OCI-M1 (cell line): Measurements from ENCODE around the gene KCNMA1.
"Not testable (repeated sequence)": the region's sequence is repeated elsewhere in the genome, so short reads cannot be mapped to it uniquely, and the experiment has no call there.

Source experiments
- DNase-seq: peaks from one replicate; lab custom pipeline; 2025; lab: John Stamatoyannopoulos, UW

KCNMA1 gene

DNA sequence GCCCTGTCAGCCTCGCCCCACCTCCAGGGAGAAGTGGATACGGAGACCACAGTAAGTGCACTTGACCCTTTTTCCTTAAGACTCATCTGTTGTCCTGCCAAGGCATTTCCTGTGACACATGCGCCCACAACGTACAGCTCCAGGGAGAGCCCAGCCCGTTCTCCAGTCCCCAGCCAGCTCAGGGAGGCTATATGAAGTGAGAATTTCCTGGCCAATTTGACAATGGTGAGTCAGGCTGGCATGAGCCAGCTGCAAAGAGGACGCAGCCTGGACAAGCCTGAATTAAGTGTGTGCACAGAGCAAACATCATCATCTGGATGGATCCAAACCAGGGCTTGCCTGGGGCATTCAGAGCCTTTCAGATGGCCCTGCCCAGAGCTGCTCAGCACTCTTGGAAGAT, 244.8 kb downstream of the KCNMA1 start:
- no peak for DNase-seq

DNA sequence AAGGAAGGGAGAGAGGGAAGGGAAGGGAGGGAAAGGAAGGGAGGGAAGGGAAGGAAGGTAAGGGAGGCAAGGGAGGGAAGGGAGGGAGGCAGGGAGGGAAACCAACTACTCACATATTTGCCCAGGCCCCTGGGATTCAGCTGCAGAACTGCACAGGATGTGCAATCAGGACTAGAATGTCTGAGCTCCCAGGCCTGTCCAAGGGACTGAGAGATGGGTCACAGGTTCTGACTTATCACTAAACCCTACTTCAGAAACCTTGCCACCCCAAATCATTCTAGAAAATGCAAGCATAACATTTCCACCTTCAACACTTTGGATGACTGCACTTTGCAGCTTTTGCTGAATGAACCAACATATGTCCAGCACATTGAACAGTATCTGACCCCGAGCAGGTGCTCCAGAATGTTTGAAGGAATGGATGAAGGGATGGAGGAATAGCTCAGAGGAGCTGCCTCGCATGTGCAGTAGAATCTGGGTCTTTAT, 245.3 kb downstream of the KCNMA1 start:
- no peak for DNase-seq

DNA sequence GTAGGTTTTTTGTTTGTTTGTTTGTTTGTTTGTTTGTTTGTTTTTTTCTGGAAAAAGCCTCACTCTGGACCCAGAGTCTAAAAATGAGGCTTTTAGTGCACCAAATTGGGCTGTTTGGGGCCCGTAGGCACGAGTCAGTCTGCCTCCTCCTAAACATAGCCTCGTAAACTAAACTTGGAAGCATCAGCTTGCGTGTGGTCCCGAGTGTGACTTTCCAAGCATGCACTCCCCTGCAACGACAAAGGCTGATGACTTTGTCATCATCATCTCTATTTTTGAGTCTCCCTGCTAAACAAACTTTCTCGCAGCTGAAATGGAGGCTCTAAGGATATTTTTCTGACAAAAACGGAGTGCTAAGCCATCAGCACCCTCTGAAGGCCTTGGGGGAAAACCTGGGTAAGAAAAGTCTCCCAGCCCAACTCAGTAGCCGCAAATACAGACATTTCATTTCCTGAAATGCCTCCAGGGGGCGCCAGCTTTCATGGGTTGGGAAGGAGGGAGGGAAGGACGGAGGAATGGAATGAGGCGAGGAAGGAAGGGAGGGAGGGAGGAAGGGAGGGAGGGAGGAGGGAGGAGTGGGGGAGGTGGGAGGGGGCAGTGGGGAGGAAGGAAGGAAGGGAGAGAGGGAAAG, 245.9 kb downstream of the KCNMA1 start:
- peak; percentile 77 for DNase-seq

DNA sequence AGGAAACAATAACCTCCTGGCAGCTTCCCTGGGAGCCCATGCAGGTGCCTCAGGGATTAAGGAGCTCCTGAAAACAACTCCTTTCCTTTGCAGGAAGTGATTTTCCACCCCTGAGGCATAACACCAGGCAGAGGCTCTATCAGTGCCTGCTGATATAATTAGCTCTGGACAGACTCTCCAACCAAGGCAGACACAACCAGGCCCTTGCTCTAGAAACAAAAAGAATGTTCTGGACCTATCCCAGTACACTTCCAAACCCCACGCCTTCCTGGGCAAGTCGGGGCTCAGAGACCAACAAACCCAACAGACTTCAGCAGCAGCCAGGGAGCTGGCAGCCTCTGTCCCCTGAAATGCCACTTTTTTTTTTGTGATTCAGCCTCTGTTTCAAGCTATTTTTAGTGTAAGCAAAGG, 247.1 kb downstream of the KCNMA1 start:
- no peak for DNase-seq

DNA sequence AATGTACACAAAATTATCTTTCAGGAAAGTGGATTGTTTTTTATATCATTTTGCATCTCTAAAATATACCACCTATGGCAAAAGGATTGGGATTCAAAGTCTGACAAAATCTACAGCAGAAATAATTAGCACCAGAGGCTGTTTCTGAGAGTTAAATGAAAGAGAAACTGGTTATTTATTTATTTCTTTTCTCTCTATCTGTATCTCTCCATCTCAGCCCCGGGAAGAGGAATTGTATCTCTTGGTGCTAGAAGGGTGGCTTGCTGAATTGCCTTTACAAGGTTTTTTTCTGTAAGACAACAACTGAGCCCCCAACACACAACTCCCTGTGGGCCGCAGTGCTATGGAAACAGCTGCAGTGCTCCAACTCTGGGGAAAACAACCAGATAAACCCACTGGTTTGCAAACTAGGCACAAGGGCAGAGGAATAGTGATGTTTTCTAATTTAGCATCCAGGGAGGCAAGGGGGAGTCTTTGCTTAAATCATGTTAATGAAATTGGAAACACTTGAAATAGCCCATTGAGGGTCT, 249.0 kb downstream of the KCNMA1 start:
- DNase-seq: no peak

DNA sequence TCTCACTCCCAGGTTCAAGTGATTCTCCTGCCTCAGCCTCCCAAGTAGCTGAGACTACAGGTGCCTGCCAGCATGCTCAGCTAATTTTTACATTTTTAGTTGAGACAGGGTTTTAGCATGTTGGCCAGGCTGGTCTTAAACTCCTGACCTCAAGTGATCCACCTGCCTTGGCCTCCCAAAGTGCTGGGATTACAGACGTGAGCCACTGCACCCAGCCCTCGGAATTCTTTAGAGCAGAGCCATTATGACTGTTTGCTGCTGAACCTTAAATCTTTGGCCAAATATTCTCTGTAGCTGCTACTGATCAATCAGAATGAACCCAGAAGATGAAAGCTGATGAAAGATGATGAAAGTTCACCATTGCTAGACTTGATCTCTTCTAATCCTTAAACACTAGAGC, 249.9 kb downstream of the KCNMA1 start:
- not testable (repeated sequence) for DNase-seq

DNA sequence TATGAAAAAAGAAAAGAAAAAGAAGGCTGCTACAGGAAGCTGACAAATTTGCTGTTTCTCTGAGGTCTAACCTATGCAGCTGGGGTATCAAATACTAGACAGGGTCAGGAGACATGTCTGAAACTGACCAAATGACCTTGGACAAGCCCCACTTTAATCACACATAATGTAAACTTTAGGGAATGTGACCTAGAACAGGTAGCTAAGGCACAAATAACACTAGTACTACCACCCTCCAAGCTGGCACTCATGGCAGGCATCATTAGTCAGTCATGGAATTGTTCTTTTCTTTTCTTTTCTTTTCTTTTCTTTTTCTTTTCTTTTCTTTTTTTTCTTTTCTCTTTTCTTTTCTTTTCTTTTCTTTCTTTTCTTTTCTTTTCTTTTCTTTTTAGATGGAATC, 250.4 kb downstream of the KCNMA1 start:
- no peak for DNase-seq

DNA sequence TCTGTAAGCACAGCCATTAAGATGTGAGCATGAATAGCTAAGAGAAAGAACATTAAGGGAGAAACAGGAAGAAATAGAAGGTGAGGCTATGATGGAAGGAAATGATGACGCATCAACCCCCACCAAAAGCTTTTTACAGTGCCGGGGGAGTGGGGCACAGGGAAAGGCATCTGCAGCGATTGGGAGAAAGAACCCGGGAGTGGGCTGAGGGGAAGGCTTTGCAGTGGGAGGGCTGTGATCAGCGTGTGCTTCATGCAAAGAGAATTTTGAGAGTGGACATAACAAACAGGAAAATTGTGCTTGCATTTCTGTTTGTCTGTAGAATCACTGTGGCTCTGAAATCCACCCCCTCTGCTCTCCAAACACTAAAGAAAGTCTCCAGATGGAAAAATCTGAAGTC, 250.8 kb downstream of the KCNMA1 start:
- DNase-seq: no peak

DNA sequence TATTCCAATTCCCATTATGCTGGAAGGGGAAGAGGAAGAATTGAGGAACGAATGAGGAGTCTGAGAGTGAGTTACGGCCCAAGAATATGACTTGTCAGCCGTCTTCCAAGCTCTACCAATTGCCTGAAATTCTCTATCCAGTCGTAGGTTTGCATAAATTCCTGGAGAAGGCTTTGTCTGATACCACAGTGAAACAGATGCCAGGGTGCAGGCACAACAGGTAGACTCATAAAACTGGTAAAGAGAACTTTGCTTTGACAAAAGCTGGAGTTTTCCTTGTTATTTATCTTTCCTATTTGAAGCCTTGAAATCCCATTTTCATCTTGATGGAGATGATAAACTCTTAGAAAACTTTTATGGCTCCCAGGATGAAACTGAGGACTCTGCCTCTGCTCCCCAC, 251.2 kb downstream of the KCNMA1 start:
- DNase-seq: no peak

DNA sequence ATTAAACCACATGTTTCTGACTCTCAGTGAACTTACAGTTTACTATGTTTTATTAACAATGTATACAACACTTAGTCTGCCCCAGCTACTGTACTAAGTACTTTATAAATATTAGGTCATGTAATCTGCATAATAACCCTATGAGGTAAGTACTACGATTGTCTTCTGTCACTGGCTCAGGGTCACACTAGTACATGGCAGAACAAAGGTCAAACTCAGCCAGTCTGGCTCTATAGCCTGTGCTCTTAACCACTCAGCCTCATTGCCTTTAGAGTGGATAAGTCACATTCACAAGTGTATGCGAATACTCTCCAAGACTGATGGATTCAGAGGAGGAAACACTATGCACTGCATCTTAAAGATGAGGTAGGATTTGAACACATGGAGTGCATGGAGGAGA, 252.3 kb downstream of the KCNMA1 start:
- no peak for DNase-seq

DNA sequence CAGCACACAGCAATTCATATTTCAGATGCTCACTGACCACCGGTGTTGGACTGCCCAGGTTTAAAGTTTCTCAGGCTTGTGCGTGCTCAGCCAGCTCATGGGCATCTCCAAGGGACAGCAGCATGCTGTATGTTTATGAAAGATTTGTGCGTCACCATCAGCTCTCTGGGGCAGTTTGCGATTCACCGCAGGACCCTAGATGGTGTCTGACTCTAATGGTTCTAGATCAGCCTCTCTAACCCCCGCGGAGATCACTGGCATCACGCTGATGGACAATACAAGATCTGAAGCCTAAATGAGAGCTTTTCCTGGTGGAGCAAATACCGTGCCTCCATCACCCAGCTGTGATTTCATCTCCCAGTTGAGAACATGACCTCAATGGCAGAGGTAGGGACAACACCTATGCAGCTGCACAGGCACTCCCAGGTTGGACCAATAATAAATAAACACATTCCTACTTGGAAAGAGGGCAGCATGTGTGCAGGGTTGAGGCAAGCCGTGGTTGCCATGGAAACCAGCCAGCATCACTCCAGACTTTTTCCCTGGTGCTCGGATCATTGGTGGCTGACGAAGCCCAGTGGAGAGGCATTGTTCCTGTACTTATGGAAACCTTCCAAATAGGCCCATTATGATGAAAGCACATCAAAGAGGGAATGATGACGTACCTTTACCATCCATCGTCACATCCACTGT, 253.6 kb downstream of the KCNMA1 start:
- no peak for DNase-seq

DNA sequence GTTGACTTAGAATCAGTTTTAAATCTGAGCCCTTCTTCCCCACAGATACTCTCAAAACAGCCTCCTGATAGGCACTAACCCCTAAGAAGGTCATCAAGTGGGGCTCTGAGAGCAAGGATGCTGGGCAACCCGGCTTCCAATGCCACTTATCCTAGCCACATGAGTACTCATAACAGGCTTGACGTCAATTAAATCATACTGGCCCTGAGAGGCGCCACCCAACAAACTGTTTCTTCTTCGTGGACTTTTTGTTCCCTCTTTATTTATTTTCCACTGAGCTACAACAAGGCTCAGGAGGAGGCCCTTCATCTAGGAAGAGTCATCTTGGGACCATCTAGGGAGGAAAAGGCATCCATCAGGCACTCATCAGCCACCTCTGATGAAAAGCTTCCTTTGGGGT, 255.9 kb downstream of the KCNMA1 start:
- DNase-seq: no peak

DNA sequence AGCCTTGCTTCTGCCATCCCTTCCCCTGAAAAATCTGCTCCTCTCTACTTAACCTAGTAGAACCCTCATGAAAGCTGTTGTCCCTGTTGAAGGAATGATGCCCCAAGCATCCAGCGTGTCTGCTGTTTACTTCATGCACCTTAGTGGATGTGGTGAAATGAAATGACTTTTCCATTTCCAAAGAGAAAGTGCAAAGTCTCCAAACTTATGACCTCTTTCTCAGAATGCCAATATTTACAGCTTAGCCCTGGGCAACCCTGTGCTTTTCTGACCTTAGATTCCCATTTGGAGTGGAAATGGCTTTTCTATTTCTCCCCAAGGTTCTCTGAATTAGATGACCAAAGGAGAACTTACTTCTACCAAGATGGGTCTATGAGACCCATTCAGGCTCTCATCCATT, 256.9 kb downstream of the KCNMA1 start:
- no peak for DNase-seq

DNA sequence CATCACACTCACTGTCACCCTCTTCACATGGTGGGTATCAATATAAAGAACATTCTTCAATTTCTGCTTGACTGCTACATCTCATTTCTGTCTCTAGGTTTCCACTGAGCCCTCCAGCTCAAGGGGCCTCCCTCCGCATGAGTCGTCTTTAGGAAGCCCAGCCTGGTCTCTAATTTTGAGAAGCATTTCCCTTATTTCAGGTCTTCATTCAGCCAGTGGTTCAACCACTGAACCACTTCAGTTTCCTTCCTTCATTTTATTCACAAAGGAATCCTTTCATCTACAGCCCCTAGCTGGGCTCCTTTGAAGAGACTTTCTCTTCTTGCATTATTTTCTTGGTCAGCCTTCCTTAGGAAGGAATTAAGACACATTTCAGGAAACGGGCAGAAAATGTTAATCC, 257.4 kb downstream of the KCNMA1 start:
- DNase-seq: no peak

DNA sequence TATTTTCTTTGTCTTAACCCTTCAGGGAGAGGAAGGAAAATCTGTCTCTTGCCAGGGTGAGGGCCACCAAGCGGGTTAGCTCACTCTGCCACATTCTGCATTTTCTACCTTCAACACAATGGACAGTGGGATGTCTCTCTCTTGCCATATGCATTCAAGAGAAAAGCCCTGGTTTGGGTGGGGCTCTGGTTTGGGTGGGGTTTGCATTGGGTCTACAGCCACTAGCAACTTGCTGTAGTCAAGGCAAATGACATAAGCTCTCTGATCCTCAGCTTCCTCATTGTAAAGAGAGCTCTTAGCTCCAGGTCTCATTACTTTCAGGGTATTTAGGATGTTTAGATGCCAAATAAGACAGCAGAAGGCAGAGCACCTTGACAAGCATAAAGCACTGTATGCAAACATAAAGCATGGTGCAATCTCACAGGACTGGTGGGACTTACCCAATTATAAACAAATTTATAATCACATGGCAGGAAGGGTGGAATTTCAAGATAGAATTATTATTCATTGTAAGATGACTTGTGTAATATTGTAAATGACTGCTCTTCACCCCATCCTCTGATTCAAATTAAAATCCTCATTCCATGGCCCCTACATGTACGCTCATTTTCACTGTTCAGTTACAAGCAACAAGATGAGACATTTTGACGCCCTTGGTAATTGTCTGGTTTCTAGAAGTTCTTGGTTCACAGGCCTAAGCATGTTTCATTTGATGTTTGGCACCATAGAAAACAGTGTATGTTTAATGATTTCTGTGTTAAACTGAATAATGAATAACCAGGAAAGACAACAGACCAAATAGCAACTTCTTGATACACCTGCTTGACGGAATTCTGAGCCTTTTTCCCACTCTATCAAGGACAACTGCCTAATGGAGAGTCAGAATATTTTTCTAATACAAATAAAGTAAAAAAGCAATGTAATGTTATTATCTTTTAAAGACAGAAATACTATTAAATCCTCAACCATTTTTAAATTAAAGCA, 258.9 kb downstream of the KCNMA1 start:
- DNase-seq: no peak

DNA sequence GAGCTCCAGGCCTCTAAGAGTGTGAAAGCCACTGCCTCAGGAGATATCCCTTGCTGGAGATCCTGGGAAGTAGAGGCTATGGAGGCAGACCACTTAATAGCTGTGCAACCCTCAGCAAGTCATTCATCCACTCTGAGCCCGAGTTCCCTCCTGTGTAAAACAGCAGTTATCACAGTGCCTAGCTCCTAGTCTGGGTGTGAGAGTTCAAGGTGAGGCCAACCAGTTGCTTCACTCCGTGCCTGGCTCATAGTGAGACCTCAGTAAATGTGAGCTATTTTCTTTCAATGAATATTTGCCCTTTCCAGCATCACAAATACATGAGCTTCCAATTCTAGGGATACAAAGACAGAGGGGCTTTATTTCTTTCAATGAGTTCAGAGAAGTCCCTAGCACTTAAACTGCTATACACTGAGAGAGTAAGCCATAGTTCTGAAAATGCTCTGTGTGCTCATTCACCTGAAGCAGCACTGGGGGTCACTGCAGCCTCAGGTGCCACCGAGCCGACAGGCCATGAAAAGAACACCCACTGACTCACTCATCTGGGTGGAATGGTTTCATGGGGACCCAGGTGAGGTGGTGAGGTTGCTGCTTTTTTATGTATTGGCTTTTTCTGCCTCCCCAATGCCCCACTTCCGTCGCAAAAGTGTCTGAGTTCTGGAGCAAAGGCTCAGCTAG, 259.8 kb downstream of the KCNMA1 start:
- DNase-seq: no peak

DNA sequence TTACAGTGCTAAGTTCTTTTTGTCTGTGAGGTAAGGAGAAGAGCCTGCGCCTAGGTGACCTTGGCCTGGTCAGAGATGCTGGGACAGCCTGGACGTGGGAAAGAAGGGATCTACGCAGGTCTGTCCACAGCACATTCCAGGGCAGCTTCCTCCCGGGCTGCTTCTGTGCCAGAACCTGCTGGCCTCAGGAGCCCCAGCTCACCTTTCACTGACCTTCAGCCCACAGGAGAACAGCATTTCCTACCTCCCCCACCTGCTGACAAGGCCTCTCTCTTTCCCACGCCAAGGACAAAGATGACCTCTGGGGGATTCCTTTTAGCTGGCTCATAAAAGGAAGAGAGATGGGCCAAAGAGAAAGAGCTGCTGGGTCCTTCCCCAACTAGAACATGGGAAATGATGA, 260.6 kb downstream of the KCNMA1 start:
- no peak for DNase-seq

DNA sequence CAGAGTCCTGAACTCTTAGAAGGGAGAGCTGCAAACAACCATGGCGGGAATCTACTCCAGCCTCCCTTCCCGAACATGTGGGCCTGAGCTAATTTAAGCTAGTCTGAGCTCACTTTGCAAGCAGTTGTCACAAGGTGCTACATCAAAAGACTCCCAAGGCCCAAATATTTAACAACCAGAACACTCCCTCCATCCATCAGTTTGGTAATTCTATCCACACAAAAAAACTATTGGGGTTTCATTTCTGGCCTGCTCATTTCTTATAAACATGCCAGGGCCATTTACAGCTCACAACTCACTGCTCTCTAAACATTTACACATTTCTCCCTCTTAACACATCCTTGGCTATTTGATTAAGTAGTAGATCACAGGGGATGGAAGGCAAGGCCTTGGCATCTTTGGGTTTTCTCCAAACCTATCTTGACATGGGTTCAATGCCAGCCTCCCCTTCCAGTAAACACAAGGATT, 263.4 kb downstream of the KCNMA1 start:
- no peak for DNase-seq

DNA sequence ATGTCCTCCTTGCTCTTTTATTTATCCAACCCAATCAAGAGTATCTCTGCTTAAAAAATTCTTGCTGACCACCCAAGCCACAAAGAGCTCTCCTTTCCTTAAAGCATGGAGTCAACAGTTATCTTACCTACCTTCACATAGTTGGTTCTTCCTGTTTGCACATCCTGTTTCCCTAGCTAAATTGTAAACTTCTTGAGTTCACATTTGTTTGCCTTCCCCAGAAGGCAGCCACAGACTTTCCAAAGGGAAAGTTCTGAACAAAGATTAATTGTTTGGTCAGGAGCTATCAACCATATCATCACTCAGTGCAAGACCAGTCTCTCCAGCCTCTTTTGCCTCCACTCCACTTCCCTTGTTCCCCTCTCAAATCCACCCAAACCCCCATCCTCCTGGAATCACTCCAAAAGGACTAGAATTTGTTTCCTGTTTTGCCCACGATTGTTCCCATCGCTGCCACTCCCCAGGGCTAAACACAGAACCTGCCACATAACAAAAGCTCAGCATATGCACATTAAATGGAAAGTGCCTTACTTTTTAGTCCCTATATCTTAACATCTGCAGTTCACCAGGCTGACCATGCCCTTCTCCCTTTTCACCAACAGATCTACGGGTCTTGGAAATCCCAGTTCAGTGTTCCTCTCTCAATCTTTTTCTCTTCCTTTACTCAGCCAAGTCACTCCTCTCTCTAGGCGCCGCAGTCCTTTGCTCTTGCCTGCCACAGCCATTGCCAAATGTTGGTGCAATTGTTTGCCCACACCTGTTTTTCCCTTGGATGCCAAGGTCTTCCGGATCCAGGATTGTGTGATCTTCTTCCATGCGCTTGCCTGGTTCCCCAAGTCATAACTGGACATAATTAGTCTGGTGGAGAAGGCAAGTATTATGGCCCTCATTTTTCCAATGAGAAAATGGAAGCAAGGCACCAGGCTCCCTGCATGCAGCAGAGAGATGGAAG, 265.5 kb downstream of the KCNMA1 start:
- DNase-seq: no peak

DNA sequence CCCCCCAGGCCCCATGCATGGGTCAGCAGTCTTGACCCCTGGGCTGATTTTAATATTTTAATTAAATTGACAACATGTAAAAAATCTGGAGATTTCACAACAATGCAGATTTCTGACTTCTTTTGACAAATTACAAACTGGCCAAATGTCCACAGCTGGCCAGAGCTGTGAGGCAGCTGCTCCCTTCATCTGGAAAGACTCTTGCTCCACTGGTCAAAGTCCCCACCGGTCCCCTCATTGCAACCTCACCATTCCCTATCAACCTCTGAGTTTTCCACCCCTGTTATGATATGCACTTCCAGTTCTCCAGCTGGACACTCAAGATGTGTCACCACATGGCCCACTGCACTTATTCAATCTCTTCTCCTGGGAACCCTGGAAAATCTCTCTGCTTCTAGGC, 266.2 kb downstream of the KCNMA1 start:
- DNase-seq: no peak

DNA sequence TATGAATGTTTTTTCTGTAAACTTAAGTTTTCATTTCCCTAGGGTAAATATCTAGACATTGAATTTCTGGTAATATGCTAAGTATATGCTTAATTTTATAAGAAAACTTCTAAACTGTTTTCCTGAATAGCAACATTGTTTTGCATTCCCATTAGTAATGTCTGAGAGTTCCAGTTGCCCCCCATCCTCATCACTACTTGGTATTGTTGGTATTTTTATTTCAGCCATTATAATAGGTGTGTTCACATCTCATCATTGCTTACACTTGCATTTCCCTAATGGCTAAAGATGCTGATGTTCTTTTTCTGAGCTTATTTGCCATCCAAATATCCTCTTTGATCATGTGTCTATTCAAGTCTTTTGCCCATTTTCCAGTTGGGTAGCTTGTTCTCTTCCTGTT, 269.6 kb downstream of the KCNMA1 start:
- DNase-seq: no peak
